Breast epithelium (tissue), 3 donors: ENCODE measurements around the gene ARIH1.

Experiments used
- POLR2A ChIP-seq: fragments of 450-650 bp; IDR thresholded peaks from one replicate; pipeline ENCODE4 v1.6.1; 2016; ENCODE audit warnings: antibody characterized with exemption, mild to moderate bottlenecking, moderate library complexity
- TF ChIP-seq, protein P1 (sequence below), 3 donors: fragments of 450-650 bp; IDR thresholded peaks; one replicate each; pipeline ENCODE4 v1.5.1; 2016 to 2017; ENCODE audit warnings: antibody characterized with exemption in 3 of 3, mild to moderate bottlenecking in 3 of 3, moderate library complexity in 3 of 3

DNA sequence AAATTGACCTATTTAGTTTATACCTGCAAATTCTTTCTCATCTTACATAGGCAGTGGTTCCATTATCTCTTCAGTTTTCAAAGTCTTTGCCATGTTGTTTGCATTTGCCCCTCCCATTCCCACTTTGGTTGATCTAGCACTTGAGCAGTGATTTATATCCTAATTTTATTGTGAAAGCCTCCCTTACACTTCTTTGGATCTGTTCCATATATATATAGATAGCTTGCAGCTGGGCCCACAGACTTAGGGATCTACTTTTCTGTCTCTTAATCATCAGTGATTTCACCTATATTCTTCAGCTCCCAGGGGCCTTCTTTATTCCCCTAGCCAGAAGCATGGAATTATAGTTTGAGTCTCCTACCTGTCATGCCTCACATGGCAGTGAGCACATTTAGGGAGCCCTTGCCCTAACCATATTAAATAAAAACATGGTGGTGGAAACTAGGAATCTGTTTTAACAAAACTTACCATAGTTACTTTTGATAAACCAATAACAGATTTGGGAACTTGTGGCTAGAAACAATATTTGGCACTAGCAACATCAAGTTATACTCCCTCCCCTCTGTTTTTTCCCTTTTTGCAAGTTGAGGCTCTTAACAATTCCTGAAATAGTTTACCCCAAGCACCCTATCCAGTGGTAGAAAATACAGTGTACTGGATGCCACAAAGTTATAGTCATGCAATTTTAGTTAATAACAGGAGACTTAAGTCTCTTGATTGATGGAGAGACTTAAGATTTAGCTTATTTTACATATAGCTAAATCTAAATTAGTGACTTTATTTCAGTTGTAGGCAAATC is 41.7 kb downstream of the ARIH1 start:
- TF ChIP-seq, protein P1, sequence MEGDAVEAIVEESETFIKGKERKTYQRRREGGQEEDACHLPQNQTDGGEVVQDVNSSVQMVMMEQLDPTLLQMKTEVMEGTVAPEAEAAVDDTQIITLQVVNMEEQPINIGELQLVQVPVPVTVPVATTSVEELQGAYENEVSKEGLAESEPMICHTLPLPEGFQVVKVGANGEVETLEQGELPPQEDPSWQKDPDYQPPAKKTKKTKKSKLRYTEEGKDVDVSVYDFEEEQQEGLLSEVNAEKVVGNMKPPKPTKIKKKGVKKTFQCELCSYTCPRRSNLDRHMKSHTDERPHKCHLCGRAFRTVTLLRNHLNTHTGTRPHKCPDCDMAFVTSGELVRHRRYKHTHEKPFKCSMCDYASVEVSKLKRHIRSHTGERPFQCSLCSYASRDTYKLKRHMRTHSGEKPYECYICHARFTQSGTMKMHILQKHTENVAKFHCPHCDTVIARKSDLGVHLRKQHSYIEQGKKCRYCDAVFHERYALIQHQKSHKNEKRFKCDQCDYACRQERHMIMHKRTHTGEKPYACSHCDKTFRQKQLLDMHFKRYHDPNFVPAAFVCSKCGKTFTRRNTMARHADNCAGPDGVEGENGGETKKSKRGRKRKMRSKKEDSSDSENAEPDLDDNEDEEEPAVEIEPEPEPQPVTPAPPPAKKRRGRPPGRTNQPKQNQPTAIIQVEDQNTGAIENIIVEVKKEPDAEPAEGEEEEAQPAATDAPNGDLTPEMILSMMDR (IDR thresholded peaks at IDR 0.05), result no peak
- no peak for TF ChIP-seq POLR2A
